Spleen (tissue), 11 donors: ENCODE results near the gene CHRNG. TPM values are rescaled to one million over a fixed set of nuclear protein-coding genes. Genes with fewer than 3 reads are reported as not detected.
A peak's percentile ranks its signal among the peaks of the same experiment; 100 is the strongest.

Experiments
- DNase-seq: peaks from one replicate; pipeline ENCODE4 v3.0.0-alpha.2; 2020
- H3K27ac ChIP-seq, 8 donors: fragments of 200-600 bp; sonication (generic) in 7 of 8; 1 replicate in 4 of 8; 2 replicates in 4 of 8; pipeline versions ENCODE4 v1.5.0 to v1.8.0; 2016 to 2021; ENCODE audit warnings: inconsistent platforms in 4 of 8, mild to moderate bottlenecking in 4 of 8, moderate library complexity in 1 of 8
- H3K27me3 ChIP-seq, 7 donors: fragments of 200-600 bp; sonication (generic) in 6 of 7; replicated peaks in 1 of 7; 1 replicate in 4 of 7; 2 replicates in 3 of 7; pipeline versions ENCODE4 v1.5.0 to v1.8.0; 2016 to 2021; ENCODE audit warnings: inconsistent platforms in 3 of 7, mild to moderate bottlenecking in 1 of 7
- H3K36me3 ChIP-seq, 6 donors: fragments of 200-600 bp; sonication (generic) in 5 of 6; 1 replicate in 4 of 6; 2 replicates in 2 of 6; pipeline versions ENCODE4 v1.5.0 to v1.8.0; 2016 to 2021; ENCODE audit warnings: inconsistent platforms in 2 of 6
- H3K4me1 ChIP-seq, 6 donors: fragments of 200-600 bp; sonication (generic) in 5 of 6; 1 replicate in 3 of 6; 2 replicates in 3 of 6; pipeline versions ENCODE4 v1.5.0 to v1.8.0; 2016 to 2021; ENCODE audit warnings: inconsistent platforms in 3 of 6
- H3K4me3 ChIP-seq, 8 donors: fragments of 200-600 bp; sonication (generic) in 7 of 8; 1 replicate in 4 of 8; 2 replicates in 4 of 8; pipeline versions ENCODE4 v1.5.0 to v1.8.0; 2016 to 2021; ENCODE audit warnings: inconsistent platforms in 4 of 8, mild to moderate bottlenecking in 4 of 8, moderate library complexity in 2 of 8
- H3K9me3 ChIP-seq, 8 donors: fragments of 200-600 bp; sonication (generic) in 7 of 8; 1 replicate in 4 of 8; 2 replicates in 4 of 8; pipeline versions ENCODE4 v1.5.0 to v1.8.0; 2016 to 2021; ENCODE audit warnings: inconsistent platforms in 4 of 8
- POLR2A ChIP-seq, 3 donors: fragments of 450-650 bp; IDR thresholded peaks; one replicate each; pipeline ENCODE4 v1.5.1; 2017; ENCODE audit warnings: antibody characterized with exemption in 3 of 3, mild to moderate bottlenecking in 1 of 3
- POLR2AphosphoS5 ChIP-seq, 3 donors: sonication (generic); formaldehyde crosslinking; IDR thresholded peaks; one replicate each; pipeline ENCODE4 v1.5.1; 2017; ENCODE audit warnings: antibody characterized with exemption in 3 of 3
- WGBS, 5 donors: extraction: QIAGEN DNeasy Blood & Tissue Kit in 3 of 5; methylation state at CpG; one replicate each; pipeline versions ENCODE4 v1.1.5 to v1.1.7; 2013 to 2018; 5-methylcytosine and 5-hydroxymethylcytosine counted together
- intact Hi-C: fragments of 100-400 bp; cut with DNase I; formaldehyde crosslinking; loops from one replicate; pipeline ENCODE4 v1.15.0; 2023; ENCODE audit warnings: low total_unique reads
- polyA plus RNA-seq, 3 donors: library from polyadenylated mRNA; stranded (reverse); fragments of 200-250 nt; gene quantifications; one replicate each; pipeline ENCODE4 v1.2.1, GENCODE V29; 2013
- total RNA-seq, 7 donors: library from RNA; depleted of rRNA in 3 of 7; stranded (reverse); fragments of >200 nt in 3 of 7; fragmentation: NEBNext Ultra II Directional in 4 of 7; extraction: Animal tissue kit (Norgen Biotek cat#: 25700) in 4 of 7; gene quantifications; one replicate each; pipeline versions ENCODE4 v1.1.0 to v1.2.1, GENCODE V29; 2016 to 2021
- TF ChIP-seq, protein P1 (sequence below), 11 experiments: fragments of 200-600 bp in 7 of 11; fragments of 450-650 bp in 4 of 11; sonication (generic) in 4 of 11; IDR thresholded peaks in 8 of 11; conservative IDR thresholded peaks in 3 of 11; 1 replicate in 7 of 11; 2 replicates in 4 of 11; pipeline versions ENCODE4 v1.4.0 to v1.8.0; 2016 to 2021; ENCODE audit warnings: antibody characterized with exemption in 11 of 11, inconsistent platforms in 4 of 11, mild to moderate bottlenecking in 1 of 11
- donor health status: healthy with polysubstance abuse.
- donor health status: DM: no; HTN: no; CAD: no; lungs with moderate emphysema.
- donor health status: DM: no; HTN: no; CAD: no.
- donor health status: Bipolar disorder and iron deficiency.
- donor health status: healthy.
- donor health status: DM: no; HTN: no; CAD: no.
- donor health status: DM: yes; HTN: yes; CAD: no.

The CHRNG gene
- total and polyA plus RNA-seq, 10 donors = 0.06 TPM; not detected in 9

DNA sequence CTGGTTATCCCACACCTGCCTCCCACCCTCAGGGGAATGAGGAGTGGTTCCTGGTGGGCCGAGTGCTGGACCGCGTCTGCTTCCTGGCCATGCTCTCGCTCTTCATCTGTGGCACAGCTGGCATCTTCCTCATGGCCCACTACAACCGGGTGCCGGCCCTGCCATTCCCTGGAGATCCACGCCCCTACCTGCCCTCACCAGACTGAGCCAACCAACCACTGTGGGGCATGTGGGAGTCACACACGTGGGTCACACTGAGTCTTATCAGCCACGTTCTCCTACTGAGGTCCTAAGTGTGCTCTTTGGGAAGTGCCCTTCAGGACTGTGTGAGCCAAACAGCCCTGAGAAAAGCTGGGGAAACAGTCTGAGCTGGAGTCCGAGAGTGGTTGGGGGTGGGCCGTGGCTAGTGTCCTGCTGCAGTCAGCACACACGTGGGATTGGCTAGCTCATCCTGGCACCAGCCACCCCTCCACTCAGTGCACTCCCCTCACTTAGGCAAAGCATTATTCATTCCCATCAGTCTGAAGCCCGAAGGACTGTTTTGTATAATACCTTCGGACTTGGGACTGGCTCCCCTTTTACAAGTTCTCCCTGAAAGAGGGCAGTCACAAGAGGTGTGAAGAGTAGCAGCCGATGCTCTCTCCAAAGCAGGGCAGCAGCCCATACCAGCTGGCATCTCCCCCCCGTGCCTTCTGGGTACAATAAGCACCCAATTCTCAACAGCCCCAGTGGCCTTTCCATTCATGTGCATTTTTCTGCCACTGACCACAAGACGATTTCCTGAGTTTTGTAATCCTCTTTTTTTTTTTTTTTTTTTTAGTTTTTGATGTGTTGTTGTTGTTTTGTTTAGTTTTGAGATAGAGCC is 6.3 kb downstream of the CHRNG start:
- TF ChIP-seq POLR2AphosphoS5 (IDR thresholded peaks at IDR 0.05) = no peak
- TF ChIP-seq, protein P1, sequence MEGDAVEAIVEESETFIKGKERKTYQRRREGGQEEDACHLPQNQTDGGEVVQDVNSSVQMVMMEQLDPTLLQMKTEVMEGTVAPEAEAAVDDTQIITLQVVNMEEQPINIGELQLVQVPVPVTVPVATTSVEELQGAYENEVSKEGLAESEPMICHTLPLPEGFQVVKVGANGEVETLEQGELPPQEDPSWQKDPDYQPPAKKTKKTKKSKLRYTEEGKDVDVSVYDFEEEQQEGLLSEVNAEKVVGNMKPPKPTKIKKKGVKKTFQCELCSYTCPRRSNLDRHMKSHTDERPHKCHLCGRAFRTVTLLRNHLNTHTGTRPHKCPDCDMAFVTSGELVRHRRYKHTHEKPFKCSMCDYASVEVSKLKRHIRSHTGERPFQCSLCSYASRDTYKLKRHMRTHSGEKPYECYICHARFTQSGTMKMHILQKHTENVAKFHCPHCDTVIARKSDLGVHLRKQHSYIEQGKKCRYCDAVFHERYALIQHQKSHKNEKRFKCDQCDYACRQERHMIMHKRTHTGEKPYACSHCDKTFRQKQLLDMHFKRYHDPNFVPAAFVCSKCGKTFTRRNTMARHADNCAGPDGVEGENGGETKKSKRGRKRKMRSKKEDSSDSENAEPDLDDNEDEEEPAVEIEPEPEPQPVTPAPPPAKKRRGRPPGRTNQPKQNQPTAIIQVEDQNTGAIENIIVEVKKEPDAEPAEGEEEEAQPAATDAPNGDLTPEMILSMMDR (IDR thresholded peaks at IDR 0.05 in 8 of 11, conservative IDR thresholded peaks at IDR 0.05 in 3 of 11) = no peak
- no peaks in the 10 kb centered on the region for H3K27me3 ChIP-seq
- no peak overlapping the region for H3K4me3 ChIP-seq
- H3K36me3 ChIP-seq = peaks cover 0 to 39% (median 0%) of the 10 kb centered on the region in 6 donors
- intact Hi-C loops = no loop called here
- no peak overlapping the region for H3K27ac ChIP-seq
- H3K4me1 ChIP-seq = peaks cover 4 to 58% (median 36%) of the 10 kb centered on the region in 6 donors
- H3K9me3 ChIP-seq = peaks cover 0 to 4% (median 0%) of the 10 kb centered on the region in 8 donors
- 64 to 92% (median 86%) methylated on average over 5 to 17 of the region's 17 CpGs for WGBS, 5 donors
- DNase-seq = peak; percentile 49

DNA sequence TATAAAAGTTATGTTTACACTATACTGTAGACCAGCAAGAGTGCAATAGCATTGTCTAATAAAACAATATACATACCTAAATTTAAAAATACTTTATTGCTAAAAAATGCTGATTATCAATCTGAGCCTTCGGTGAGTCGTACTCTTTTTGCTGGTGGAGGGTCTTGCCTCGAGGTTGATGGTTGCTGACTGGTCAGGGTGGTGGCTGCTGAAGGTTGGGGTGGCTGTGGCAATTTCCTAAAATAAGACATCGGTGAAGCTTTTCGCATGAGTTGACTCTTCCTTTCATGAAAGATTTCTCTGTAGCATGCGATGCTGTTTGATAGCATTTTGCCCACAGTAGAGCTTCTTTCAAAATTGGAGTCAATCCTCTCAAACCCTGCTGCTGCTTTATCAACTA is 8.5 kb downstream of the CHRNG start:
- intact Hi-C loops = no loop called here
- H3K36me3 ChIP-seq = peaks cover 0 to 48% (median 4%) of the 10 kb centered on the region in 6 donors
- TF ChIP-seq, protein P1 (IDR thresholded peaks at IDR 0.05 in 8 of 11, conservative IDR thresholded peaks at IDR 0.05 in 3 of 11) = no peak
- TF ChIP-seq POLR2AphosphoS5 (IDR thresholded peaks at IDR 0.05) = no peak
- TF ChIP-seq POLR2A (IDR thresholded peaks at IDR 0.05) = no peak
- peaks cover 17 to 68% (median 54%) of the 10 kb centered on the region in 6 donors for H3K4me1 ChIP-seq
- no peak for DNase-seq
- H3K9me3 ChIP-seq = peaks cover 0 to 4% (median 0%) of the 10 kb centered on the region in 8 donors
- peak overlapping the region in 4 of 8 donors; percentile 34 to 69 (median 67) for H3K27ac ChIP-seq
- H3K4me3 ChIP-seq = no peak overlapping the region
- WGBS, 5 donors = 89 to 98% (median 95%) methylated on average over 6 of the region's 6 CpGs
- no peaks in the 10 kb centered on the region for H3K27me3 ChIP-seq

DNA sequence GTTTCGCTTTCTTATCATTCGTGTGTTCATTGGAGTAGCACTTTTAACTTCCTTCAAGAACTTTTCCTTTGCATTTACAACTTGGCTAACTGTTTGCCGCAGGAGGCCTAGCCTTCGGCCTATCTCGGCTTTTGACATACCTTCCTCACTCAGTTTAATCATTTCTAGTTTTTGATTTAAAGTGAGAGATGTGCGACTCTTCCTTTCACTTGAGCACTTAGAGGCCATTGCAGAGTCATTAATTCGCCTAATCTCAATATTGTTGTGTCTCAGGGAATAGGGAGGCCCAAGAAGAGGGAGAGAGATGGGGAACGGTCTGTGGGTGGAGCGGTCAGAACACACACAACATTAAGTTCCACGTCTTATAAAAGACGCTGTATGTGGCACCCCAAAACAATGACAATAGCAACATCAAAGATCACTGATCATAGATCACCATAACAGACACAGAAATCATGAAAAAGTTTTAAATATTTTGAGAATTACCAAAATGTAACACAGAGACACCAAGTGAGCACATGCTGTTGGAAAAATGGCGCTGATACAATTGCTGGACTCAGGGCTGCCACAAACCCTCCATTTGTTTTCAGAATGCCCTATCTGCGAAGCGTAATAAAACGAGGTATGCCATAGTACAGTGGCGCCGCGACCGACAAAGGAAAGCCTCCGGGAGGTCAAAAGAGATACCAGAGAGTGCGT is 10.3 kb downstream of the CHRNG start:
- no peak for DNase-seq
- peaks cover 0 to 43% (median 6%) of the 10 kb centered on the region in 6 donors for H3K36me3 ChIP-seq
- H3K27ac ChIP-seq = peak overlapping the region; percentile 93 to 100 (median 99)
- H3K4me1 ChIP-seq = peaks cover 21 to 86% (median 71%) of the 10 kb centered on the region in 6 donors
- H3K27me3 ChIP-seq = no peaks in the 10 kb centered on the region
- TF ChIP-seq, protein P1 (IDR thresholded peaks at IDR 0.05 in 8 of 11, conservative IDR thresholded peaks at IDR 0.05 in 3 of 11) = no peak
- TF ChIP-seq POLR2A (IDR thresholded peaks at IDR 0.05) (no peak), POLR2AphosphoS5 (IDR thresholded peaks at IDR 0.05) (no peak)
- H3K9me3 ChIP-seq = peaks cover 0 to 4% (median 0%) of the 10 kb centered on the region in 8 donors
- H3K4me3 ChIP-seq = peak overlapping the region; percentile 62 to 90 (median 82)
- 32 to 38% (median 37%) methylated on average over 21 of the region's 21 CpGs for WGBS, 5 donors
- intact Hi-C loops = no loop called here
